ENCODE measurements around the gene SERTAD3. TPM values are rescaled to one million over a fixed set of nuclear protein-coding genes. Genes with fewer than 3 reads are reported as not detected.
A peak's percentile ranks its signal among the peaks of the same experiment; 100 is the strongest.

SERTAD3 gene
- total RNA-seq, 3 donors from 2014 or later: 6.4 to 9.5 (median 6.8) TPM

DNA sequence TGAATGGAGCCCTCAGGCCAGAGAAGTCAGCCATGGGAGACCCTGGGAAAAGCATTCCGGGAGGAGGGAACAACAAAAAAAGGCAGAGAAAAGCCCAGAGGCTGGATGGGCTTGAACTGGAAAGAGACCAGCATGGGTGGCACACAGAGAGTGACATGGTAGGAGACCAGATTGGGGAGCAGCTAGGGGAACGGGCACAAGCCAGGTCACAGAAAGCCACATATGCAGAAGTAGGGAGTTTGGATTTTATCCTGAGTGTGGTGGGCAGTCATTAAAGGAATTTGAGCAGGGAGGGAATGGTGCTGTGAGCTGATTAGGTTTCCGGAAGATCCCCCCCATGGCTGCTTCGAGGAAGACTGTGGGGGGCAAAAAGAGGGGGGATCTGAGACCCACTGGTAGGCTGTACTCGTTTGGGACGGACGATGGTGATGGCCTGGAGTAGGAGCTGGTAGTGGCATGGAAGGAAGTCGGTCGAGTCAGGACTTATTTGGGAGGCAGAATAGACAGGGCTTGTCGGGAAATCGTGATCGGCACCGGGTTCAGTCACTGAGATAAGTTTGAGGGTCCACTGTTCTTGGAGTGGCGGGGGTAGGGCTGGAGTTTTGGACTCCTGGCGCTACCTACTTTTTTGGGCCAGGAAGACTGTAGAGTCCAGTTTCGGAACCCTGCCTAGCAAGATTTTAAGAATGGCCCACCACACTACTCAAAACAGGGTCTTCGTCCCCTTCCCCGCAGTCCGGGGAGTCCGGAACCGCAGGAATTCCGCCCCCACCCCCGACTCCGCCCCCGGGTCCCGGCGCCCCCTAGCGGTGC lies 19.3 kb downstream of the SERTAD3 start:
- H3K27me3 Mint-ChIP-seq (ENCODE audit: low read depth): no peaks in the 10 kb centered on the region
- DNase-seq: no peak

DNA sequence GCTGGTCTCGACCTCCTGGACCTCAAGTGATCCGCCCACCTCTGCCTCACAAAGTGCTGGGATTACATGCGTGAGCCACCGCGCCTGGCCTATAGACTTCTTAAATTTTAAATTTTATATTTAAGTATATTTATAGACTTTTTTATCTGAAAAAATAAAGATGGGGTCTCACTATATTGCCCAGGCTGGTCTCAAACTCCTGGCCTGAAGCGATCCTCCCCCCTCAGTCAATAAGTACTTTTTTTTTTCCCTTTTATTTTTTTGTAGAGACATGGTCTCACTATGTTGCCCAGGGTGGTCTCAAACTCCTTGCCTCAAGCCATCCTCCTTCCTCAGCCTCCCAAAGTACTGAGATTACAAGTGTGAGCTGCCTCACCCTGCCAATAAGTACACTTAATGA lies 20.2 kb downstream of the SERTAD3 start:
- Mint-ChIP-seq H3K9me3 (no peaks in the 10 kb centered on the region), H3K4me3 (peak overlapping the region; percentile 93), H3K27me3 (ENCODE audit: low read depth) (no peaks in the 10 kb centered on the region), H3K4me1 (ENCODE audit: low read depth) (peaks cover 24% of the 10 kb centered on the region), H3K36me3 (ENCODE audit: insufficient read depth) (peaks cover 6% of the 10 kb centered on the region)
- ATAC-seq: no peak
- no peak for DNase-seq

More for the DNA sequence above, 19.3 kb downstream of the SERTAD3 start:
- Mint-ChIP-seq H3K4me3 (peak overlapping the region; percentile 93), H3K4me1 (ENCODE audit: low read depth) (peaks cover 24% of the 10 kb centered on the region), H3K9me3 (no peaks in the 10 kb centered on the region), H3K36me3 (ENCODE audit: insufficient read depth) (peaks cover 6% of the 10 kb centered on the region)
- ATAC-seq: no peak

DNA sequence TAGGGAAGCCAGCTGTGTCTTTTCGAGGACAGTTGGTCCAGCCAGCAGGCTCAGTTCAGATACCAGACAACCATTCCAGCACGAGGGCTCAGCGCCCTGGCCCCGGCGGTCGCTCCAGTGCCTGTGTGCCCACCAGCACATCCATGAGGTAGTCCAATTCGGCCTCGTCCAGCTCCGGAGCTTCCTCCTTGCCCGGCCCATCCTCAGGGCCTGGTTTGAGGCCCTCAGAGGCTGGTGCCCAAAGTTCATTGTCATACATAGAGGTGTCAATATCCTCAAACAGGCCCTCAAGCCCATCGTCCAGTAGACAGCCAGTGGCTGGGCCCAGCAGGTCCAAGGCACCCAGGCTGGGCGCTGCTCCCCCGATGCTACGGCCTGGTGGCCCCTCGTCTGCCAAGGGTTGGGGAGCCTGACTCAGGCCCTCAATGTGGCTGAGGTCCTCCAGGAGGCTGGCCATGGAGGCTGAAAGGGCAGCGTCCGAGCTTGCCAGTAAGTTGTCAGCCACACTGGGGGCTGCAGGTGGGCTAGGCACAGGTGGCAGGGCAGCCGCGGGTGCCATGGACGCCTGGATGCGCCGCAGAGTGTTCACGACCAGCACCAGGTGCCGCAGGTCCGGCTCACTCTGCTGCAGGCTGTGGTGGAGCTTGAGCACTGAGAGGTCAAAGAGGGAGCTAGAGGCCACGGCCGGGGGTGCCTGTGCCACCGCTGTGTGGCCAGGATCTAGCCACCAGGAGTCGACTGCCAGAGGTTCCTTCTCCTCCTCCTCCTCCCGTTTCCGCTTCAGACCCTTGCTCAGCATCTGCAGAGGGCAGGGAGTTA lies 21.2 kb downstream of the SERTAD3 start:
- H3K4me3 Mint-ChIP-seq: peak overlapping the region; percentile 55
- no peak for DNase-seq
- peaks cover 24% of the 10 kb centered on the region for H3K4me1 Mint-ChIP-seq (ENCODE audit: low read depth)
- ATAC-seq: no peak
- no peaks in the 10 kb centered on the region for H3K27me3 Mint-ChIP-seq (ENCODE audit: low read depth)
- no peaks in the 10 kb centered on the region for H3K9me3 Mint-ChIP-seq
- peaks cover 6% of the 10 kb centered on the region for H3K36me3 Mint-ChIP-seq (ENCODE audit: insufficient read depth)

DNA sequence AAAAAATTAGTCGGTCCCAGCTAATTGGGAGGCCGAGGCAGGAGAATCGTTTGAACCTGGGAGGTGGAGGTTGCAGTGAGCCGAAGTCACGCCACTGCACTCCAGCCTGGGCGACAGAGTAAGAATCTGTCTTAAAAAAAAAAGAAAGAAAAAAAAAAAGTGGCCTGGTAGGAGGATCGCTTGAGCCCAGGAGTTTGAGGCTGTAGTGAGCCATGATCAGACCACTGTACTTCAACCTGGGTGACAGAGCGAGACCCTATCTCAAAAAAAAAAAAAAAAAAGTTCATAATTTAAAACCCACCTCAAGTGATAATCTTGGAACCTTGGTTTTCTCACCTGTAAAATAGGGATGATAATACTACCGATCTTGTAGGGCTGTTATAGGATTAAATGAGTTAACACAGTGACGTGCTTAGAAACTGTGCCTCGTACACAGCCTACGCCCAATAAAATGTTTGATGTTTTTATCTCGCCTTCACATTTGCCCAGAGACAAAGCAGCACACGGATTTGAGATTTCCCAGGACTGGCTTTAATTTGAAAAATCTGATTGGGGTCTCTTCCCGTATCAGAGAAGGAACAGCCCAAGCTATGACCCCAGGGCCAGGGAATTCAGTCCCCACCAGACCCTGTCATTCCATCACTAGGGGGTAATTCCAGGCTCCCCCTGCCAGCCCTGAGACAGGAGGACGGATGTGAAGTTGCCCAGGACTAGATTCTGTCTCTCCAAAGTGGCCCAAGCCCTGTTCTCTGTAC lies 22.0 kb downstream of the SERTAD3 start:
- Mint-ChIP-seq H3K27me3 (ENCODE audit: low read depth) (no peaks in the 10 kb centered on the region), H3K4me3 (peak overlapping the region; percentile 79), H3K4me1 (ENCODE audit: low read depth) (peaks cover 28% of the 10 kb centered on the region), H3K36me3 (ENCODE audit: insufficient read depth) (peaks cover 6% of the 10 kb centered on the region), H3K9me3 (no peaks in the 10 kb centered on the region)
- ATAC-seq: no peak
- no peak for DNase-seq

DNA sequence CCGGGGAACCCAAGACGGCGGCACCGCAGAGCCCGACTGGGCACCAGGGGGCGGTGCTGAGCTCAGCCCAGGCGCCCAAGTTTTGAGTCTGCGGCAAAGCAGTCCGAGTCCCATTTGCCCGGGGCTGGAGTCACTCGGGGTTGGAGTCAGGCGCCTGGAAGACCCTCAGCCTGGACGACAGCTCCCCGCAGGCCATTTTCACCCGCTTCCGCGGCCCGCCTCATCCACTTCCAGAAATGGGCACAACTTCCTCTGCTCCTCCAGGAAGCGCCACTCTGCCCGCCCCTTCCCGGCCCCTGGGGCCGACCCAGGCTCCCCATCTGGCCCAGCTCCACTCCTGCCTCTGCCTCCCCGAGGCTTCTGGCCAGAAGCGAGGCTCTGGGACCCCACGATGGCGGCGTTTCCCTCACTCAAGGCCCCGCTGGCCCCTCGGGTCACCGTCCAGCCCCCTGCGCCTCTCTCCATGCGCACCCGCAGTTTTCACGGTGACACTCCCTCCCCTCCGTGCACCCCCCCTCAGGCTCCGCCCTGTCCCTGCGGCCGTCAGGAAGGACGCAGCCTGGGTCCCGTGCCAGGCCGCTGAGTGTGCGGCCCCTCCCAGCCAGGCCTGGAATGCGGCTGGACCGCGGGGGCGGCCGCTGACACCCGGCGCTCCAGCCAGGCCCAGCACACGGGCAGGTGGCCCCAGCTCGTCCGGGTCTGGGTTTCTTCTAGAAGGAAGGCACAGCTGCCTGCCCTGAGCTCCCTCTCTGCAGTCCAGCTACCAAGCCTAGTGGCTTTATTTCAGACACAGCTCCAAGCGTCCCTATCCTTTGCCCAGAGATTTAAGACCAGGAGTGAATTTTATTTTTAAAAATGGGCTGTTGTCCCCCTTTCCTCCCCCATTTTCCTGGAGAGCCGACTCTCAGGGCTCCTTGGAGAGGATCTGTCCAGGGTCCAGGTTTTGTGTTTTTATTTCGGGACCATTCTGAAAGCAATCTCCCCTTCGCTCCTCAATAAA lies 23.1 kb downstream of the SERTAD3 start:
- H3K4me1 Mint-ChIP-seq (ENCODE audit: low read depth): peaks cover 28% of the 10 kb centered on the region
- no peaks in the 10 kb centered on the region for H3K27me3 Mint-ChIP-seq (ENCODE audit: low read depth)
- peak overlapping the region; percentile 79 for H3K4me3 Mint-ChIP-seq
- DNase-seq: peak; percentile 64
- peak; percentile 49 to 52 for ATAC-seq
- no peaks in the 10 kb centered on the region for H3K9me3 Mint-ChIP-seq
- H3K36me3 Mint-ChIP-seq (ENCODE audit: insufficient read depth): peaks cover 6% of the 10 kb centered on the region

DNA sequence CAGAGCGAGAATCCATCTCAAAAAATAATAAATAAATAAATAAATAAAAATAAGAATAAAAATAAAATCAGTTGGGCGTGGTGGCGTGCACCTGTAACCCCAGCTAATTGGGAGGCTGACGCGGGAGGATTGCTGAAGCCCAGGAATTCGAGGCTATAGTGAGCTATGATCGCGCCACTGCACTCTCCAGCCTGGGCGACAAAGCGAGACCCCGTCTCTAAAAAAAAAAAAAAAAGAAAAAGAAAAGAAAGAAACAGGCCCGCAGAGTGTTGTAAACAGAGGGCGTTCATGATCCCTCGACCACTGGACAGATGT lies 23.7 kb downstream of the SERTAD3 start:
- Mint-ChIP-seq H3K4me3 (peak overlapping the region; percentile 79), H3K36me3 (ENCODE audit: insufficient read depth) (peaks cover 6% of the 10 kb centered on the region), H3K27me3 (ENCODE audit: low read depth) (no peaks in the 10 kb centered on the region), H3K4me1 (ENCODE audit: low read depth) (peaks cover 25% of the 10 kb centered on the region), H3K9me3 (no peaks in the 10 kb centered on the region)
- DNase-seq: no peak
- ATAC-seq: no peak

DNA sequence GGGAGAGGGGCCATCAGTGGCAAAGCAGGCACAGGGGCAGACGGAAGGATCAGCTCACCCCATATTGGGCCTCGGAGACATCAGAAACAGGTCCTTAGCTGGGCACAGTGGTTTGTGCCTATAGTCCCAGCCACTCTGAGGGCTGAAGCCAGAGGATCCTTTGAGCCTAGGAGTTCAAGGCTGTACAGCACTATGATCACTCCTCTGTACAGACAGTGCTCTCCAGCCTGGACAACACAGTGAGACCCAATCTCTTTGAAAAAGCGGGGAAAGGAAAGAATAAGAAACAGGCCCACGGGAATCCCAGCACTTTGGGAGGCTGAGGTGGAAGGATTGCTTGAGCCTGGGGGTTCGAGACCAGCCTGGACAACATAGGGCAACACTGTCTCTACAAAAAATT lies 24.4 kb downstream of the SERTAD3 start:
- peak overlapping the region; percentile 59 for H3K4me3 Mint-ChIP-seq

DNA sequence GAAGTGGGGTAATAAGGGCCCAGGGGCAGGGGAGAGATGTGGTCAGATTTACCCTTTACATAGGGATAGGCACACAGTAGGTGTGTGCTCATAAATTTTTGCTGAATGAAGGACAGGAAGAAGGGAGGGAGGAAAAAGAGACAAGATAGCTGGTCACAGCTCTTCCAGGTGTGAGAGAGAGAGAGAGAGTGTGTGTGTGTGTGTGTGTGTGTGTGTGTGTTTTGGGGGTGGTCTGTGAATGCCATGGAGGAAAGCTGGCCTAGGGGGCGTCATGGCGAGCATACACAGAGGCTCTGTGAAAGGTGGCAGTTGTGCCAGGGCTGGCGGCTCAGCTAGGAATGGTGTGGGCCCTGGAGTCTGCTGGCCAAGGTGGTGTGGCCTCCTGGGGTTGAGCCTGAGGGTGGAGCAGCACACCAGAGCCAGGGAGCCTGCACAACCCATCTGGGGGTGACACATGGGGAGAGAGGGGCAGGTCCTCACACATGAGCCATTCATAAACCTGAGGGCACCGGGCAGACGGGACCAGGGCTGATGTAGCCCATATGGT lies 25.0 kb downstream of the SERTAD3 start:
- no peak for ATAC-seq

More for the DNA sequence above, 24.4 kb downstream of the SERTAD3 start:
- no peaks in the 10 kb centered on the region for H3K9me3 Mint-ChIP-seq
- peaks cover 24% of the 10 kb centered on the region for H3K4me1 Mint-ChIP-seq (ENCODE audit: low read depth)
- ATAC-seq: no peak
- DNase-seq: no peak
- peaks cover 6% of the 10 kb centered on the region for H3K36me3 Mint-ChIP-seq (ENCODE audit: insufficient read depth)
- no peaks in the 10 kb centered on the region for H3K27me3 Mint-ChIP-seq (ENCODE audit: low read depth)

DNA sequence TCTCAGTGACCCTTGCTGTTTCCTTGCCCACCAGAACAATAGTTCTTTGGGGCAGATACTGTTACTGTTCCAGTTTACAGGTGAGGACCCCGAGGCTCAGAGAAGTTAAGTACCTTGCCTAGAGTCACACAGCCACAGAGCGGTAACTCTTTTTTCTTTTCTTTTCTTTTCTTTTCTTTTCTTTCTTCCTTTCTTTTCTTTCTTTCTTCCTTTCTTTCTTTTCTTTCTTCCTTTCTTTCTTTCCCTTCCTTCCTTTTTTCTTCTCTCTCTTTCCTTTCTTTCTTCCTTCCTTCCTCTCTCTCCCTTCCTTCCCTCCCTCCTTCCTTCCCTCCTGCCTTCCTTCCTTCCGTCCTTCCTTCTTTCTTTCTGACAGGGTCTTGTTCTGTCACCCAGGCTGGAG lies 26.1 kb downstream of the SERTAD3 start:
- H3K4me1 Mint-ChIP-seq (ENCODE audit: low read depth): peaks cover 18% of the 10 kb centered on the region
- no peak overlapping the region for H3K4me3 Mint-ChIP-seq
- H3K27me3 Mint-ChIP-seq (ENCODE audit: low read depth): no peaks in the 10 kb centered on the region
- DNase-seq (no peak), ATAC-seq (no peak)
- peaks cover 6% of the 10 kb centered on the region for H3K36me3 Mint-ChIP-seq (ENCODE audit: insufficient read depth)
- H3K9me3 Mint-ChIP-seq: no peaks in the 10 kb centered on the region

More for the DNA sequence above, 25.0 kb downstream of the SERTAD3 start:
- Mint-ChIP-seq H3K36me3 (ENCODE audit: insufficient read depth) (peaks cover 6% of the 10 kb centered on the region), H3K4me1 (ENCODE audit: low read depth) (peaks cover 20% of the 10 kb centered on the region), H3K4me3 (no peak overlapping the region), H3K27me3 (ENCODE audit: low read depth) (no peaks in the 10 kb centered on the region), H3K9me3 (no peaks in the 10 kb centered on the region)
- DNase-seq: no peak

DNA sequence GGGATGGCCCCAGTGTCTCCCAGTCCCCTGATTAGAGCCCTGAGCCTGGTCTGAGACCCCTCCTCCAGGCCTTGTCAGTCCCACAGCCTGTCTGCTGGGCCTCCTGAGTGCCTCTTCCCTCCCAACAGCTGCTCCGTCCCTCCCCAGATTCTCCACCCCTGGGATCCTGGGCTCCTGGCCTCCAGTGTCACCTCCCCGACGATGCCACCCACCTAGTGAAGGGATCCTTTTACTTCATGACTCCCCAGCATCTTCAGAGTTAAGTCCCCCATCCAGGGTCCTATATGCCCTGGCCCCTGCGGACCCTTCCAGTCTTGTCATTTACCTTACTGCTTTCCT lies 26.5 kb downstream of the SERTAD3 start:
- Mint-ChIP-seq H3K27me3 (ENCODE audit: low read depth) (no peaks in the 10 kb centered on the region), H3K9me3 (no peaks in the 10 kb centered on the region), H3K4me1 (ENCODE audit: low read depth) (peaks cover 18% of the 10 kb centered on the region), H3K4me3 (no peak overlapping the region), H3K36me3 (ENCODE audit: insufficient read depth) (peaks cover 6% of the 10 kb centered on the region)
- ATAC-seq: no peak
- DNase-seq: no peak

DNA sequence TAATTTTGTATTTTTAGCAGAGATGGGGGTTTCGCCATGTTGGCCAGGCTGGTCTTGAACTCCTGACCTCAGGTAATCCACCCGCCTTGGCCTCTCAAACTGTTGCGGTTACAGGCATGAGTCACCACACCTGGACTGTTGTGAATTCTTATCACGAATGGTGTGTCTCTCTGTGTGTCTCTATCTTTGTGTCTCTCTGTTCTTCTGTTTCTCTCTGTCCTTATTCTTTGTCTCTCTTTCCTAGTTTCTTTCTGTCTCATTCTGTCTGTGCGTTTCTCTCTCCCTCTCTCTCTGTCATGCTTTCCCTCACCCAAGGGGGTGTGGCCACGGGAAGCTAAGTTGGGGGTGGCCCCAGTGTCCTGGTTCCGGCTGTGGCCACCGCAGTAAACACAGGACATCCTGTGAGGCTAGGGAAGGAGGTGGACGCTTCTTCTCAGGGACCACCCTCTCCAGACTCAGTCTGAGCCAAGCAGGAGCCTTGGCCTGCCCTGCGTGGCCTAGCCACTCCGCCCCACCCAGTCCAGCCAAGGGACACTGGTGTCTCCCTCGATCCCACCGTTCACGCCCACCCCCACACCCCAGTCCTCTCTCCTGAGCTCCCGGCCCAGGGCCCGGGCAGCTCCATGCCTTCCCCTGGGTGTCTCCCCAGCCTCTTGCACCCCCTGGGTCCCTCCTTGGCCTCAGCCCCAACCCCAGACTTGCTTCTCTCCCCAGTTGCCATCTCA lies 27.1 kb downstream of the SERTAD3 start:
- ATAC-seq: no peak

DNA sequence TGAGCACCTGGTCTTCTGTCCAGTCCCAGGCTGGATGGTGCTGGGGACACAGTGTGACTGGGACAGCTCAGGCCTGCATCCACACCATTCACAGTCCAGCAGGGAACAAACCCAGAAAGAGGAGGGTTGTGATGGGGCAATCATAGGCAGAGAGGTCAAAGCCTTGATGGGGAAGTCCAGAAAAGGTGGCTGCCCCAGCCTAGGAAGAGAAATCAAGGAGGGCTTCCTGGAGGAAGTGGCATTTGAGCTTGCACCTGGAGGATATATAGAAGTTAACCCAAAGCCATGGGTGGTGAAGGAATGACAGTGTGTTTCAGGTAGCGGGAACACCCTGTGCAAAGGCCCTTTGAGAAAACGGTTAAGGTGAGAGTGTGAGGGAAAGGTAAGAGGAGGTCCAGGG lies 28.4 kb downstream of the SERTAD3 start:
- H3K27me3 Mint-ChIP-seq (ENCODE audit: low read depth): no peaks in the 10 kb centered on the region
- H3K4me3 Mint-ChIP-seq: no peak overlapping the region
- no peaks in the 10 kb centered on the region for H3K36me3 Mint-ChIP-seq (ENCODE audit: insufficient read depth)

More for the DNA sequence above, 27.1 kb downstream of the SERTAD3 start:
- Mint-ChIP-seq H3K27me3 (ENCODE audit: low read depth) (no peaks in the 10 kb centered on the region), H3K36me3 (ENCODE audit: insufficient read depth) (peaks cover 1% of the 10 kb centered on the region), H3K4me3 (no peak overlapping the region), H3K9me3 (no peaks in the 10 kb centered on the region), H3K4me1 (ENCODE audit: low read depth) (peaks cover 12% of the 10 kb centered on the region)
- no peak for DNase-seq

More for the DNA sequence above, 28.4 kb downstream of the SERTAD3 start:
- ATAC-seq (no peak), DNase-seq (no peak)
- peaks cover 8% of the 10 kb centered on the region for H3K4me1 Mint-ChIP-seq (ENCODE audit: low read depth)
- no peaks in the 10 kb centered on the region for H3K9me3 Mint-ChIP-seq

All from activated T-cell treated with anti-CD3 and anti-CD28 coated beads, Interleukin-2, amount 50 U/mL, for 4 hours (primary cell).